Osteoblast (primary cell): ENCODE data around the gene PPP3CA. TPM values are rescaled to one million over a fixed set of nuclear protein-coding genes. Genes with fewer than 3 reads are reported as not detected.

Experiments
- DNase-seq: peaks from one replicate; pipeline ENCODE4 v3.0.0; 2011; ENCODE audit warnings: low spot score, mixed read lengths; ENCODE audit not compliant: insufficient read length; ENCODE audit errors: missing footprints
- H2AFZ ChIP-seq: 2 replicates; pipeline ENCODE4 v1.6.0; 2011; ENCODE audit warnings: mild to moderate bottlenecking, low read length
- H3K27ac ChIP-seq: 2 replicates; pipeline ENCODE4 v1.5.1; 2011; ENCODE audit warnings: mild to moderate bottlenecking, low read depth, low read length, moderate library complexity
- H3K27me3 ChIP-seq: 2 replicates; pipeline ENCODE4 v1.6.0; 2012; ENCODE audit warnings: mild to moderate bottlenecking, control low read depth, inconsistent platforms, low read length, moderate library complexity; ENCODE audit not compliant: insufficient read depth
- H3K36me3 ChIP-seq: 2 replicates; pipeline ENCODE4 v1.5.1; 2011; ENCODE audit warnings: mild to moderate bottlenecking, low read length, control low read depth, moderate library complexity; ENCODE audit not compliant: insufficient read depth
- H3K4me1 ChIP-seq: 2 replicates; pipeline ENCODE4 v1.5.1; 2011; ENCODE audit warnings: mild to moderate bottlenecking, low read length, control low read depth, moderate library complexity; ENCODE audit not compliant: insufficient read depth
- H3K4me2 ChIP-seq: 2 replicates; pipeline ENCODE4 v1.6.0; 2011; ENCODE audit warnings: mild to moderate bottlenecking, low read length; ENCODE audit not compliant: insufficient read depth
- H3K4me3 ChIP-seq: fragments of 200-600 bp; sonication (generic); 3 replicates; pipeline ENCODE4 v1.5.1; 2012; ENCODE audit warnings: mild to moderate bottlenecking, low read length, inconsistent platforms; ENCODE audit not compliant: insufficient read depth
- H3K79me2 ChIP-seq: 2 replicates; pipeline ENCODE4 v1.6.0; 2012; ENCODE audit warnings: mild to moderate bottlenecking, low read length, control low read depth, inconsistent platforms; ENCODE audit not compliant: insufficient read depth
- H3K9me3 ChIP-seq: 2 replicates; pipeline ENCODE4 v1.5.1; 2011; ENCODE audit warnings: low read depth, low read length, control low read depth
- H4K20me1 ChIP-seq: 2 replicates; pipeline ENCODE4 v1.6.0; 2012; ENCODE audit warnings: mild to moderate bottlenecking, low read length, control low read depth; ENCODE audit not compliant: insufficient read depth
- small RNA-seq: library from RNA; depleted of rRNA; stranded (forward); fragments of <200 nt; gene quantifications from one replicate; pipeline ENCODE3, GENCODE V24; 2012
- total RNA-seq: library from RNA; depleted of rRNA; stranded (reverse); fragments of >200 nt; gene quantifications from 2 replicates; pipeline ENCODE4 v1.2.3, GENCODE V29; 2012
- TF ChIP-seq, protein P1 (sequence below): IDR thresholded peaks from 2 replicates; pipeline ENCODE4 v1.5.1; 2011; ENCODE audit warnings: mild to moderate bottlenecking, low read depth, low read length, moderate library complexity; ENCODE audit errors: extremely low read depth

The PPP3CA gene
- total RNA-seq, 1 donor = 80.0 TPM

GRCh38 chr4:100977274-100977673 lies 370.1 kb downstream of the PPP3CA start:
- TF ChIP-seq, protein P1, sequence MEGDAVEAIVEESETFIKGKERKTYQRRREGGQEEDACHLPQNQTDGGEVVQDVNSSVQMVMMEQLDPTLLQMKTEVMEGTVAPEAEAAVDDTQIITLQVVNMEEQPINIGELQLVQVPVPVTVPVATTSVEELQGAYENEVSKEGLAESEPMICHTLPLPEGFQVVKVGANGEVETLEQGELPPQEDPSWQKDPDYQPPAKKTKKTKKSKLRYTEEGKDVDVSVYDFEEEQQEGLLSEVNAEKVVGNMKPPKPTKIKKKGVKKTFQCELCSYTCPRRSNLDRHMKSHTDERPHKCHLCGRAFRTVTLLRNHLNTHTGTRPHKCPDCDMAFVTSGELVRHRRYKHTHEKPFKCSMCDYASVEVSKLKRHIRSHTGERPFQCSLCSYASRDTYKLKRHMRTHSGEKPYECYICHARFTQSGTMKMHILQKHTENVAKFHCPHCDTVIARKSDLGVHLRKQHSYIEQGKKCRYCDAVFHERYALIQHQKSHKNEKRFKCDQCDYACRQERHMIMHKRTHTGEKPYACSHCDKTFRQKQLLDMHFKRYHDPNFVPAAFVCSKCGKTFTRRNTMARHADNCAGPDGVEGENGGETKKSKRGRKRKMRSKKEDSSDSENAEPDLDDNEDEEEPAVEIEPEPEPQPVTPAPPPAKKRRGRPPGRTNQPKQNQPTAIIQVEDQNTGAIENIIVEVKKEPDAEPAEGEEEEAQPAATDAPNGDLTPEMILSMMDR = no peak
- Histone ChIP-seq H2AFZ (no peak overlapping the region), H3K9me3 (no peaks in the 10 kb centered on the region), H3K4me1 (peaks cover 9% of the 10 kb centered on the region), H3K36me3 (no peaks in the 10 kb centered on the region), H3K27me3 (peaks cover 9% of the 10 kb centered on the region), H4K20me1 (no peaks in the 10 kb centered on the region), H3K4me2 (no peak overlapping the region), H3K27ac (no peak overlapping the region), H3K4me3 (no peak overlapping the region), H3K79me2 (no peaks in the 10 kb centered on the region)
- DNase-seq = no peak

Small RNAs within 50 kb of the gene (small RNA-seq; reads per million reads assigned to genes)
- gene MIR1255A (1.1 reads per million, percentile 35 among the genes with 10 or more reads in this experiment), gene MIR8066 (not detected)
